Esophagus muscularis mucosa (tissue), 4 donors: Measurements from ENCODE around the gene PSMG4. TPM values are rescaled to one million over a fixed set of nuclear protein-coding genes. Genes with fewer than 3 reads are reported as not detected.

Experiments used
- DNase-seq: peaks from one replicate; pipeline ENCODE4 v3.0.0-alpha.2; 2017; ENCODE audit errors: extremely low spot score
- H3K27ac ChIP-seq, 4 donors: fragments of 200-600 bp; sonication (generic); replicated peaks in 1 of 4; 1 replicate in 3 of 4; 2 replicates in 1 of 4; pipeline ENCODE4 v1.5.1; 2016 to 2019; ENCODE audit warnings: mild to moderate bottlenecking in 1 of 4
- H3K27me3 ChIP-seq, 4 donors: fragments of 200-600 bp; sonication (generic); one replicate each; pipeline versions ENCODE4 v1.5.1 to v1.6.0; 2016 to 2019
- H3K36me3 ChIP-seq, 4 donors: fragments of 200-600 bp; sonication (generic); one replicate each; pipeline ENCODE4 v1.5.1; 2016 to 2019
- H3K4me1 ChIP-seq, 4 donors: fragments of 200-600 bp; sonication (generic); one replicate each; pipeline ENCODE4 v1.5.1; 2016 to 2019
- H3K4me3 ChIP-seq, 4 donors: fragments of 200-600 bp; sonication (generic); 1 replicate in 2 of 4; 2 replicates in 2 of 4; pipeline ENCODE4 v1.5.1; 2016 to 2019; ENCODE audit warnings: mild to moderate bottlenecking in 4 of 4, moderate library complexity in 1 of 4
- H3K9me3 ChIP-seq, 4 donors: fragments of 200-600 bp; sonication (generic); 1 replicate in 3 of 4; 2 replicates in 1 of 4; pipeline ENCODE4 v1.5.1; 2016 to 2019
- CTCF ChIP-seq, 3 experiments: fragments of 200-600 bp in 2 of 3; fragments of 450-650 bp in 1 of 3; sonication (generic) in 2 of 3; IDR thresholded peaks; one replicate each; pipeline ENCODE4 v1.5.1; 2017 to 2019; ENCODE audit warnings: antibody characterized with exemption in 3 of 3, mild to moderate bottlenecking in 2 of 3, moderate library complexity in 1 of 3
- EP300 ChIP-seq: sonication (generic); formaldehyde crosslinking; IDR thresholded peaks from one replicate; pipeline ENCODE4 v1.6.1; 2017; ENCODE audit warnings: antibody characterized with exemption
- POLR2A ChIP-seq: fragments of 450-650 bp; IDR thresholded peaks from one replicate; pipeline ENCODE4 v1.6.1; 2017; ENCODE audit warnings: antibody characterized with exemption, moderate library complexity, mild to moderate bottlenecking, low read depth
- POLR2AphosphoS5 ChIP-seq, 2 donors: sonication (generic); formaldehyde crosslinking; IDR thresholded peaks; one replicate each; pipeline ENCODE4 v1.6.1; 2017; ENCODE audit warnings: antibody characterized with exemption in 2 of 2
- WGBS: methylation state at CpG from one replicate; pipeline ENCODE4 v1.1.5; 2018; 5-methylcytosine and 5-hydroxymethylcytosine counted together
- intact Hi-C: fragments of 100-400 bp; cut with DNase I; formaldehyde crosslinking; loops from one replicate; pipeline ENCODE4 v1.15.1; 2023
- total RNA-seq, 4 donors: library from RNA; depleted of rRNA; stranded (reverse); fragments of >200 nt; gene quantifications; one replicate each; pipeline versions ENCODE4 v1.1.0 to v1.2.1, GENCODE V29; 2016

PSMG4 gene
- total RNA-seq, 4 donors from 2014 or later = 21.4 to 28.6 (median 25.7) TPM

GRCh38 chr6:3285732-3286131, 27.0 kb downstream of the PSMG4 start:
- Histone ChIP-seq H3K27me3 (no peaks in the 10 kb centered on the region), H3K4me1 (peaks cover 24 to 38% (median 33%) of the 10 kb centered on the region in 4 donors), H3K27ac (no peak overlapping the region), H3K4me3 (no peak overlapping the region), H3K9me3 (no peaks in the 10 kb centered on the region), H3K36me3 (peaks cover 0 to 23% (median 8%) of the 10 kb centered on the region in 4 donors)
- WGBS = 90% methylated on average over 14 of the region's 14 CpGs
- no peak for DNase-seq
- TF ChIP-seq CTCF (IDR thresholded peaks at IDR 0.05) (no peak), EP300 (no peak), POLR2AphosphoS5 (IDR thresholded peaks at IDR 0.05) (no peak), POLR2A (no peak)
- intact Hi-C loops = loop anchor here (10.0 kb wide), 1 partner anchor 329 kb away; no protein-coding TSS in a partner anchor

GRCh38 chr6:3286641-3287171, 28.0 kb downstream of the PSMG4 start:
- intact Hi-C loops = loop anchor here (10.0 kb wide), 1 partner anchor 328 kb away; no protein-coding TSS in a partner anchor
- DNase-seq = no peak
- 93% methylated on average over 14 of the region's 24 CpGs for WGBS

DNA sequence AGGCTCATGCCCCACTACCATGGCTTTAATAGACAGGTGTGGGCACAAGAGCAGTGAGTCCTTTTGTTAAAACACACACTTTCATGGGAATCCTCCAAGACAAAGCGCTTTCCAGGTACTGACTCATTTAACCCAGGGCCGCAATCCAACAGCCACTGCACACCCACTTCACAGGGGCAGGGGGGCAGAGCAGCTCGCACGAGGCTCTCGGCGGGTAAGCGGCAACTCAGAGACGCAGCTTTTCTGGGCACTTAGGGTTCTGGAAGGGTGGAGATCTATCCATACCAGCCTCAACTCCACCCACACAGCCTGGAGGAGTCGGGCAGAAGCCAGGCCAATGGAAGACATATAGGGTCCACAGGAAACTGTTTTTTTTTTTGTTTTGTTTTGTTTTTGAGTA, 28.6 kb downstream of the PSMG4 start:
- H3K4me3 ChIP-seq = no peak overlapping the region
- TF ChIP-seq POLR2AphosphoS5 (IDR thresholded peaks at IDR 0.05) = peak in 1 of 2 donors; percentile 21
- no peak for TF ChIP-seq EP300
- TF ChIP-seq POLR2A = no peak
- no peak for DNase-seq
- H3K4me1 ChIP-seq = peaks cover 8 to 22% (median 18%) of the 10 kb centered on the region in 4 donors
- 73% methylated on average over 9 of the region's 9 CpGs for WGBS
- H3K27me3 ChIP-seq = no peaks in the 10 kb centered on the region
- intact Hi-C loops = loop anchor here (10.0 kb wide), 1 partner anchor 327 kb away; no protein-coding TSS in a partner anchor
- no peak overlapping the region for H3K27ac ChIP-seq
- H3K9me3 ChIP-seq = no peaks in the 10 kb centered on the region
- H3K36me3 ChIP-seq = peaks cover 0 to 23% (median 8%) of the 10 kb centered on the region in 4 donors

More at GRCh38 chr6:3286641-3287171, 28.0 kb downstream of the PSMG4 start:
- Histone ChIP-seq H3K4me1 (peaks cover 14 to 28% (median 24%) of the 10 kb centered on the region in 4 donors), H3K9me3 (no peaks in the 10 kb centered on the region), H3K27ac (no peak overlapping the region), H3K4me3 (no peak overlapping the region), H3K36me3 (peaks cover 0 to 23% (median 8%) of the 10 kb centered on the region in 4 donors), H3K27me3 (no peaks in the 10 kb centered on the region)
- TF ChIP-seq POLR2AphosphoS5 (IDR thresholded peaks at IDR 0.05) (no peak), EP300 (no peak), CTCF (IDR thresholded peaks at IDR 0.05) (no peak), POLR2A (no peak)

DNA sequence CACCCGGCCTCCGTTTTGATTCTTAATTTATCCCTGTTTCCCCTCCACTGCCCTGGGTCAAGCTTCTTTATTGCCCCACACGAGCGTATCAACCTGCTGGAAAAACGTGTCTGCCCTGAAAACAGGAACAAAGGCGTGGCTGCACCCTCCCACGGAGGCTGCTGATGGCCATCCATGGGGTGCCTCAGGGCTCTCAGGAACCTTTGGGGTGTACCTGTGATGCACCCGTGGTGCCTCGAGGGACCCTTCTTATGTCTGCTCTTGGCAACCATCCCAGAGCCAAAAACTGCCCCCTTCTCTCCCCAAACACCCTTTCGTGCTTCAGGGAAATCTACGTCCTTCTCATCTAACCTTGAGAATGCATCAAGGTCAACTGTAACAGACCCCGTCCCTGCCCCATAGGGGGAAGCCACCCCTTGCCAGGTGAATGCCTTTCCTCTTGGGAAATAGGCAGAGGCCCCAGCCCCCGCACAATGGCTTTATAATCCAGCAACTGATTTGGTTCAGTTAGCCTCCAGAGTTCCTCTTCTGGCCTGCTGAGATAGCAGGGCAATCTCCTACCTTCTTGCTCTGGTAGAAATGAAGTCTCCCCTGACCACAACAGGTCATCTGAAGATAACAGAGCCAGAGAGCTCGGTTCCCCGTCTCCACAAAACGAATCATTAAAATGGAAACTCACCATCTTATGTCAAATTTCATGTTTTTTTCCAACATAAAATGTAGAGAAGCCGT, 29.4 kb downstream of the PSMG4 start:
- Histone ChIP-seq H3K27me3 (no peaks in the 10 kb centered on the region), H3K4me3 (no peak overlapping the region), H3K27ac (no peak overlapping the region), H3K4me1 (peaks cover 3 to 14% (median 10%) of the 10 kb centered on the region in 4 donors), H3K9me3 (no peaks in the 10 kb centered on the region), H3K36me3 (peaks cover 0 to 27% (median 8%) of the 10 kb centered on the region in 4 donors)
- intact Hi-C loops = loop anchor here (10.0 kb wide), 1 partner anchor 327 kb away; no protein-coding TSS in a partner anchor
- no peak for DNase-seq
- TF ChIP-seq POLR2AphosphoS5 (IDR thresholded peaks at IDR 0.05) (no peak), POLR2A (no peak), CTCF (IDR thresholded peaks at IDR 0.05) (no peak), EP300 (no peak)
- WGBS = 89% methylated on average over 17 of the region's 17 CpGs
